OCI-LY7 (cell line): Measurements from ENCODE around the gene SLC18A3.

Experiments
- CTCF ChIP-seq: fragments of 200-600 bp; sonication (generic); conservative IDR thresholded peaks from 2 replicates; pipeline ENCODE4 v1.5.1; 2014; ENCODE audit warnings: mild to moderate bottlenecking, antibody characterized with exemption, low read length, moderate library complexity, mixed read lengths
- EZH2phosphoT487 ChIP-seq: fragments of 200-600 bp; sonication (generic); IDR thresholded peaks from 2 replicates; pipeline ENCODE4 v1.6.1; 2018; ENCODE audit warnings: low read depth, borderline replicate concordance, mild to moderate bottlenecking, mixed run types, antibody characterized with exemption, low read length, moderate library complexity, mixed read lengths

GRCh38 chr10:49614242-49615198 is 4.4 kb downstream of the SLC18A3 start:
- no peak for TF ChIP-seq CTCF
- no peak for TF ChIP-seq EZH2phosphoT487
